Measurements from ENCODE around the gene ITFG2.

Gene ITFG2

GRCh38 chr12:2793561-2793960 is 18.9 kb upstream of the ITFG2 start:
- H2AFZ ChIP-seq (ENCODE audit: low read length) = no peak overlapping the region
- no peaks in the 10 kb centered on the region for H4K20me1 ChIP-seq (ENCODE audit: insufficient read depth, low read length)
- H3K9me2 ChIP-seq (ENCODE audit: low read depth, low read length) = no peaks in the 10 kb centered on the region
- peaks cover 21% of the 10 kb centered on the region for H3K36me3 ChIP-seq (ENCODE audit: insufficient read depth, low read length)
- no peak overlapping the region for H3K27ac ChIP-seq (ENCODE audit: low read depth, low read length, poor library complexity, severe bottlenecking)
- no peak overlapping the region for H3K4me2 ChIP-seq (ENCODE audit: low read length)
- peaks cover 23% of the 10 kb centered on the region for H3K4me1 ChIP-seq (ENCODE audit: insufficient read depth, low read length, severe bottlenecking)
- H3K9me3 ChIP-seq (ENCODE audit: low read length) = no peaks in the 10 kb centered on the region
- no peaks in the 10 kb centered on the region; the same call in 1 of the 2 replicates for H3K27me3 ChIP-seq (ENCODE audit: insufficient read depth, low read length)
- no peak overlapping the region for H3K4me3 ChIP-seq (ENCODE audit: low read depth, low read length, poor library complexity, severe bottlenecking)
- TF ChIP-seq CTCF (IDR thresholded peaks at IDR 0.05; ENCODE audit: low read length) (no peak), EZH2 (IDR thresholded peaks at IDR 0.05; ENCODE audit: borderline replicate concordance, low read length) (no peak)
- H3F3A ChIP-seq (ENCODE audit: insufficient read depth, low read length) = no peaks in the 10 kb centered on the region
- H3K9ac ChIP-seq (ENCODE audit: low read length) = no peak overlapping the region
- H3K79me2 ChIP-seq (ENCODE audit: insufficient read depth, low read length) = peaks cover 12% of the 10 kb centered on the region

- Histone ChIP-seq H3F3A (ENCODE audit: insufficient read depth, low read length) (no peaks in the 10 kb centered on the region), H3K4me2 (ENCODE audit: low read length) (peak overlapping the region; percentile 72), H4K20me1 (ENCODE audit: insufficient read depth, low read length) (no peaks in the 10 kb centered on the region), H3K9me2 (ENCODE audit: low read depth, low read length) (no peaks in the 10 kb centered on the region), H3K4me3 (ENCODE audit: low read depth, low read length, poor library complexity, severe bottlenecking) (peak overlapping the region; percentile 83), H3K27ac (ENCODE audit: low read depth, low read length, poor library complexity, severe bottlenecking) (no peak overlapping the region), H2AFZ (ENCODE audit: low read length) (no peak overlapping the region), H3K36me3 (ENCODE audit: insufficient read depth, low read length) (peaks cover 28% of the 10 kb centered on the region), H3K27me3 (ENCODE audit: insufficient read depth, low read length) (no peaks in the 10 kb centered on the region; the same call in 1 of the 2 replicates), H3K79me2 (ENCODE audit: insufficient read depth, low read length) (peaks cover 12% of the 10 kb centered on the region), H3K4me1 (ENCODE audit: insufficient read depth, low read length, severe bottlenecking) (peaks cover 23% of the 10 kb centered on the region), H3K9ac (ENCODE audit: low read length) (peak overlapping the region; percentile 59), H3K9me3 (ENCODE audit: low read length) (no peaks in the 10 kb centered on the region)
- no peak for TF ChIP-seq EZH2 (IDR thresholded peaks at IDR 0.05; ENCODE audit: borderline replicate concordance, low read length)
- TF ChIP-seq CTCF (IDR thresholded peaks at IDR 0.05; ENCODE audit: low read length) = no peak
Observed at GRCh38 chr12:2794191-2794735, 18.2 kb upstream of the ITFG2 start.

- no peak within 1 kb of the TSS for H2AFZ ChIP-seq (ENCODE audit: low read length)
- no peaks in the 10 kb centered on the region for H3F3A ChIP-seq (ENCODE audit: insufficient read depth, low read length)
- H3K27ac ChIP-seq (ENCODE audit: low read depth, low read length, poor library complexity, severe bottlenecking) = no peak within 1 kb of the TSS
- H3K9ac ChIP-seq (ENCODE audit: low read length) = peak within 1 kb of the TSS; percentile 83
- peaks cover 34% of the 10 kb centered on the region for H3K36me3 ChIP-seq (ENCODE audit: insufficient read depth, low read length)
- H3K4me3 ChIP-seq (ENCODE audit: low read depth, low read length, poor library complexity, severe bottlenecking) = peak within 1 kb of the TSS; percentile 83
- H3K9me3 ChIP-seq (ENCODE audit: low read length) = no peaks in the 10 kb centered on the region
- H3K4me2 ChIP-seq (ENCODE audit: low read length) = peak within 1 kb of the TSS; percentile 80
- no peaks in the 10 kb centered on the region for H4K20me1 ChIP-seq (ENCODE audit: insufficient read depth, low read length)
- no peaks in the 10 kb centered on the region; the same call in 1 of the 2 replicates for H3K27me3 ChIP-seq (ENCODE audit: insufficient read depth, low read length)
- no peaks in the 10 kb centered on the region for H3K9me2 ChIP-seq (ENCODE audit: low read depth, low read length)
- TF ChIP-seq EZH2 (IDR thresholded peaks at IDR 0.05; ENCODE audit: borderline replicate concordance, low read length) (no peak), CTCF (IDR thresholded peaks at IDR 0.05; ENCODE audit: low read length) (no peak)
- H3K79me2 ChIP-seq (ENCODE audit: insufficient read depth, low read length) = peaks cover 12% of the 10 kb centered on the region
- peaks cover 23% of the 10 kb centered on the region for H3K4me1 ChIP-seq (ENCODE audit: insufficient read depth, low read length, severe bottlenecking)
Observed at GRCh38 chr12:2794736-2795289, 17.7 kb upstream of the ITFG2 start, which contains the start of gene FKBP4. Gene FKBP4, plus strand, starts transcription at chr12:2794970. Its CDS starts 170 bp downstream, at chr12:2795140.
